Bronchial epithelial cell (primary cell): Measurements from ENCODE around the gene FER1L5. TPM values are rescaled to one million over a fixed set of nuclear protein-coding genes. Genes with fewer than 3 reads are reported as not detected.

Source experiments
- DNase-seq: peaks from one replicate; pipeline ENCODE4 v3.0.0-alpha.2; 2010; ENCODE audit warnings: low read depth
- FAIRE-seq: peaks from 2 replicates; lab custom pipeline; 2011; peaks lifted over from hg19 to GRCh38; lab: Jason Lieb, UNC
- H3K27me3 ChIP-seq: 2 replicates; pipeline ENCODE4 v1.5.1; 2011; ENCODE audit warnings: low read length; ENCODE audit not compliant: control insufficient read depth, insufficient read depth
- H3K36me3 ChIP-seq: 2 replicates; pipeline ENCODE4 v1.5.1; 2011; ENCODE audit warnings: low read length; ENCODE audit not compliant: control insufficient read depth, insufficient read depth
- H3K4me3 ChIP-seq: 2 replicates; pipeline ENCODE4 v1.5.1; 2011; ENCODE audit warnings: mild to moderate bottlenecking, low read depth, low read length, control low read depth
- CTCF ChIP-seq: IDR thresholded peaks from 2 replicates; pipeline ENCODE4 v1.5.1; 2011; ENCODE audit warnings: mild to moderate bottlenecking, moderate library complexity, low read length, control low read depth, inconsistent platforms; ENCODE audit not compliant: insufficient read depth, severe bottlenecking
- total RNA-seq: library from RNA; depleted of rRNA; stranded (reverse); fragments of >200 nt; gene quantifications from 2 replicates; pipeline ENCODE4 v1.2.1, GENCODE V29; 2014

The FER1L5 gene
- total RNA-seq, 1 donor from 2014 or later: under 0.01 TPM

- Histone ChIP-seq H3K36me3 (no peaks in the 10 kb centered on the region), H3K4me3 (no peak overlapping the region), H3K27me3 (no peaks in the 10 kb centered on the region)
- no peak for TF ChIP-seq CTCF
- DNase-seq: no peak
- FAIRE-seq: no peak
Observed at GRCh38 chr2:96693286-96694200, 51.0 kb downstream of the FER1L5 start.

- DNase-seq: no peak
- FAIRE-seq: no peak
- no peaks in the 10 kb centered on the region for H3K36me3 ChIP-seq
- H3K27me3 ChIP-seq: no peaks in the 10 kb centered on the region
- H3K4me3 ChIP-seq: no peak overlapping the region
- no peak for TF ChIP-seq CTCF
Observed at GRCh38 chr2:96694279-96694678, 51.7 kb downstream of the FER1L5 start.

GRCh38 chr2:96694816-96695455, 52.4 kb downstream of the FER1L5 start:
- no peak for TF ChIP-seq CTCF
- FAIRE-seq (peak; percentile 43), DNase-seq (no peak)
- no peaks in the 10 kb centered on the region for H3K27me3 ChIP-seq
- no peak overlapping the region for H3K4me3 ChIP-seq
- no peaks in the 10 kb centered on the region for H3K36me3 ChIP-seq

- Histone ChIP-seq H3K27me3 (no peaks in the 10 kb centered on the region), H3K36me3 (no peaks in the 10 kb centered on the region), H3K4me3 (no peak overlapping the region)
- DNase-seq (no peak), FAIRE-seq (no peak)
- TF ChIP-seq CTCF: no peak
Observed at GRCh38 chr2:96695602-96696001, 53.0 kb downstream of the FER1L5 start.

- FAIRE-seq (no peak), DNase-seq (peak; percentile 42)
- TF ChIP-seq CTCF: no peak
- Histone ChIP-seq H3K27me3 (no peaks in the 10 kb centered on the region), H3K36me3 (no peaks in the 10 kb centered on the region), H3K4me3 (no peak overlapping the region)
Observed at GRCh38 chr2:96697476-96697875, 54.9 kb downstream of the FER1L5 start.
